PFSK-1 (cell line): ENCODE measurements around the gene RALGAPB.

Experiments
- FOXP2 ChIP-seq: optimal IDR thresholded peaks from 2 replicates; pipeline ENCODE3; 2011; ENCODE audit warnings: borderline replicate concordance, control low read depth, inconsistent platforms; ENCODE audit not compliant: insufficient read depth; ENCODE audit errors: extremely low read length, extremely low read depth
- POLR2AphosphoS5 ChIP-seq: IDR thresholded peaks from 2 replicates; pipeline ENCODE4 v1.6.1; 2012; ENCODE audit warnings: low read depth, mild to moderate bottlenecking, control low read depth, low read length, moderate library complexity
- SIN3A ChIP-seq: IDR thresholded peaks from 2 replicates; pipeline ENCODE4 v1.6.1; 2012; ENCODE audit warnings: mild to moderate bottlenecking, low read length, moderate library complexity, borderline replicate concordance; ENCODE audit not compliant: insufficient read depth
- TAF1 ChIP-seq: IDR thresholded peaks from 2 replicates; pipeline ENCODE4 v1.6.1; 2012; ENCODE audit warnings: low read length, control low read depth, borderline replicate concordance; ENCODE audit not compliant: insufficient read depth

GRCh38 chr20:38616457-38616856, 143.8 kb downstream of the RALGAPB start:
- TF ChIP-seq TAF1: no peak
- TF ChIP-seq POLR2AphosphoS5: no peak
- no peak for TF ChIP-seq SIN3A
- no peak for TF ChIP-seq FOXP2
